Fibroblast of lung (primary cell): Measurements from ENCODE around the gene NR3C2. TPM values are rescaled to one million over a fixed set of nuclear protein-coding genes. Genes with fewer than 3 reads are reported as not detected.
A peak's percentile ranks its signal among the peaks of the same experiment; 100 is the strongest.

Source experiments
- DNase-seq, 2 donors: peaks; one replicate each; pipeline versions ENCODE4 v3.0.0 to v3.0.0-alpha.2; 2010; ENCODE audit warnings: low read depth in 2 of 2
- H2AFZ ChIP-seq: 2 replicates; pipeline ENCODE4 v1.5.1; 2012; ENCODE audit warnings: low read length, control low read depth, inconsistent platforms
- H3K27ac ChIP-seq: 2 replicates; pipeline ENCODE4 v1.5.1; 2011; ENCODE audit warnings: low read length, control low read depth; ENCODE audit not compliant: insufficient read depth
- H3K27me3 ChIP-seq: 2 replicates; pipeline ENCODE4 v1.5.1; 2011; ENCODE audit warnings: mild to moderate bottlenecking, low read length; ENCODE audit not compliant: control insufficient read depth, insufficient read depth
- H3K36me3 ChIP-seq: 2 replicates; pipeline ENCODE4 v1.5.1; 2011; ENCODE audit warnings: low read length; ENCODE audit not compliant: control insufficient read depth, insufficient read depth
- H3K4me1 ChIP-seq: 2 replicates; pipeline ENCODE4 v1.5.1; 2011; ENCODE audit warnings: low read length; ENCODE audit not compliant: control insufficient read depth, insufficient read depth; ENCODE audit errors: extremely low read depth
- H3K4me2 ChIP-seq: 2 replicates; pipeline ENCODE4 v1.5.1; 2011; ENCODE audit warnings: low read length, control low read depth; ENCODE audit not compliant: insufficient read depth; ENCODE audit errors: extremely low read depth
- H3K4me3 ChIP-seq, 4 experiments: fragments of 200-600 bp in 1 of 4; sonication (generic) in 1 of 4; replicated peaks in 1 of 4; 2 replicates each; pipeline ENCODE4 v1.5.1; 2011 to 2016; ENCODE audit warnings: low read length in 4 of 4, low read depth in 3 of 4, mild to moderate bottlenecking in 3 of 4, control low read depth in 2 of 4, inconsistent platforms in 1 of 4, mixed read lengths in 1 of 4; ENCODE audit not compliant: insufficient read depth in 1 of 4; ENCODE audit errors: control extremely low read depth in 1 of 4
- H3K79me2 ChIP-seq: 2 replicates; pipeline ENCODE4 v1.5.1; 2012; ENCODE audit warnings: mild to moderate bottlenecking, low read length, inconsistent platforms; ENCODE audit not compliant: control insufficient read depth, insufficient read depth
- H3K9ac ChIP-seq: 2 replicates; pipeline ENCODE4 v1.5.1; 2011; ENCODE audit warnings: mild to moderate bottlenecking, low read length, control low read depth; ENCODE audit not compliant: insufficient read depth
- H3K9me3 ChIP-seq: 2 replicates; pipeline ENCODE4 v1.5.1; 2012; ENCODE audit warnings: low read depth, low read length; ENCODE audit not compliant: control insufficient read depth, insufficient read depth
- H4K20me1 ChIP-seq: 2 replicates; pipeline ENCODE4 v1.5.1; 2011; ENCODE audit warnings: low read length; ENCODE audit not compliant: control insufficient read depth, insufficient read depth; ENCODE audit errors: extremely low read depth
- EZH2 ChIP-seq: IDR thresholded peaks from 2 replicates; pipeline ENCODE4 v1.5.1; 2012; ENCODE audit warnings: low read length, control low read depth, mild to moderate bottlenecking; ENCODE audit errors: missing control alignments
- polyA plus RNA-seq, 2 donors: library from polyadenylated mRNA; depleted of rRNA in 1 of 2; stranded (reverse) in 1 of 2; unstranded in 1 of 2; fragments of >200 nt; gene quantifications; 2 replicates each; pipeline ENCODE4 v1.2.1, GENCODE V29; 2011 to 2012; ENCODE audit warnings: missing spikeins in 1 of 2
- total RNA-seq: library from RNA; depleted of rRNA; stranded (reverse); fragments of >200 nt; gene quantifications from 2 replicates; pipeline ENCODE4 v1.2.1, GENCODE V29; 2014
- TF ChIP-seq, protein P1 (sequence below), 2 donors: IDR thresholded peaks in 1 of 2; conservative IDR thresholded peaks in 1 of 2; 1 replicate in 1 of 2; 2 replicates in 1 of 2; pipeline ENCODE4 v1.5.1; 2011 to 2012; ENCODE audit warnings: low read length in 2 of 2, control low read depth in 1 of 2, inconsistent platforms in 1 of 2, low read depth in 1 of 2, mild to moderate bottlenecking in 1 of 2

Gene NR3C2
- total and polyA plus RNA-seq, 2 donors (not counting 1 experiment from before 2014, with no cell fraction given): 1.9 to 7.4 TPM

- Histone ChIP-seq H3K36me3 (no peaks in the 10 kb centered on the region), H3K27ac (no peak overlapping the region), H3K4me2 (no peak overlapping the region), H3K9me3 (no peaks in the 10 kb centered on the region), H3K4me3 (no peak overlapping the region), H4K20me1 (no peaks in the 10 kb centered on the region), H3K9ac (no peak overlapping the region), H3K4me1 (no peaks in the 10 kb centered on the region), H2AFZ (no peak overlapping the region), H3K79me2 (no peaks in the 10 kb centered on the region), H3K27me3 (no peaks in the 10 kb centered on the region)
- TF ChIP-seq EZH2: no peak
- TF ChIP-seq, protein P1, sequence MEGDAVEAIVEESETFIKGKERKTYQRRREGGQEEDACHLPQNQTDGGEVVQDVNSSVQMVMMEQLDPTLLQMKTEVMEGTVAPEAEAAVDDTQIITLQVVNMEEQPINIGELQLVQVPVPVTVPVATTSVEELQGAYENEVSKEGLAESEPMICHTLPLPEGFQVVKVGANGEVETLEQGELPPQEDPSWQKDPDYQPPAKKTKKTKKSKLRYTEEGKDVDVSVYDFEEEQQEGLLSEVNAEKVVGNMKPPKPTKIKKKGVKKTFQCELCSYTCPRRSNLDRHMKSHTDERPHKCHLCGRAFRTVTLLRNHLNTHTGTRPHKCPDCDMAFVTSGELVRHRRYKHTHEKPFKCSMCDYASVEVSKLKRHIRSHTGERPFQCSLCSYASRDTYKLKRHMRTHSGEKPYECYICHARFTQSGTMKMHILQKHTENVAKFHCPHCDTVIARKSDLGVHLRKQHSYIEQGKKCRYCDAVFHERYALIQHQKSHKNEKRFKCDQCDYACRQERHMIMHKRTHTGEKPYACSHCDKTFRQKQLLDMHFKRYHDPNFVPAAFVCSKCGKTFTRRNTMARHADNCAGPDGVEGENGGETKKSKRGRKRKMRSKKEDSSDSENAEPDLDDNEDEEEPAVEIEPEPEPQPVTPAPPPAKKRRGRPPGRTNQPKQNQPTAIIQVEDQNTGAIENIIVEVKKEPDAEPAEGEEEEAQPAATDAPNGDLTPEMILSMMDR (conservative IDR thresholded peaks at IDR 0.05 in 1 of 2, IDR thresholded peaks at IDR 0.05 in 1 of 2; ENCODE audit: low read depth in 1 of 2, low read length in 2 of 2): no peak
- no peak for DNase-seq
Measured at GRCh38 chr4:148263127-148263526, 179.1 kb downstream of the NR3C2 start.

- Histone ChIP-seq H3K27me3 (no peaks in the 10 kb centered on the region), H3K4me2 (no peak overlapping the region)
- DNase-seq: peak in 1 of 2 donors; percentile 21
Measured at GRCh38 chr4:148261848-148262247, 180.4 kb downstream of the NR3C2 start.

GRCh38 chr4:148259841-148260240 lies 182.4 kb downstream of the NR3C2 start:
- no peaks in the 10 kb centered on the region for H4K20me1 ChIP-seq
- TF ChIP-seq, protein P1 (conservative IDR thresholded peaks at IDR 0.05 in 1 of 2, IDR thresholded peaks at IDR 0.05 in 1 of 2; ENCODE audit: low read depth in 1 of 2, low read length in 2 of 2): no peak
- no peak for TF ChIP-seq EZH2
- no peak for DNase-seq
- no peak overlapping the region for H3K9ac ChIP-seq
- no peaks in the 10 kb centered on the region for H3K4me1 ChIP-seq
- no peaks in the 10 kb centered on the region for H3K9me3 ChIP-seq
- no peaks in the 10 kb centered on the region for H3K79me2 ChIP-seq
- no peaks in the 10 kb centered on the region for H3K27me3 ChIP-seq
- no peak overlapping the region for H2AFZ ChIP-seq
- H3K36me3 ChIP-seq: no peaks in the 10 kb centered on the region
- H3K4me2 ChIP-seq: no peak overlapping the region
- no peak overlapping the region for H3K4me3 ChIP-seq
- no peak overlapping the region for H3K27ac ChIP-seq

More at GRCh38 chr4:148261848-148262247, 180.4 kb downstream of the NR3C2 start:
- Histone ChIP-seq H3K27ac (no peak overlapping the region), H3K4me1 (no peaks in the 10 kb centered on the region), H4K20me1 (no peaks in the 10 kb centered on the region), H3K36me3 (no peaks in the 10 kb centered on the region), H3K4me3 (no peak overlapping the region), H2AFZ (no peak overlapping the region), H3K9me3 (no peaks in the 10 kb centered on the region), H3K9ac (no peak overlapping the region), H3K79me2 (no peaks in the 10 kb centered on the region)
- TF ChIP-seq, protein P1 (conservative IDR thresholded peaks at IDR 0.05 in 1 of 2, IDR thresholded peaks at IDR 0.05 in 1 of 2; ENCODE audit: low read depth in 1 of 2, low read length in 2 of 2): no peak
- TF ChIP-seq EZH2: no peak
